Activated naive CD4-positive, alpha-beta T cell treated with anti-CD3 and anti-CD28 coated beads, Interleukin-2, amount 50 U/mL, for 16 hours (primary cell): ENCODE results near the gene NT5C1A.

ENCODE experiments used
- DNase-seq: peaks from one replicate; pipeline ENCODE4 v3.0.0-alpha.2; 2020

The NT5C1A gene

DNA sequence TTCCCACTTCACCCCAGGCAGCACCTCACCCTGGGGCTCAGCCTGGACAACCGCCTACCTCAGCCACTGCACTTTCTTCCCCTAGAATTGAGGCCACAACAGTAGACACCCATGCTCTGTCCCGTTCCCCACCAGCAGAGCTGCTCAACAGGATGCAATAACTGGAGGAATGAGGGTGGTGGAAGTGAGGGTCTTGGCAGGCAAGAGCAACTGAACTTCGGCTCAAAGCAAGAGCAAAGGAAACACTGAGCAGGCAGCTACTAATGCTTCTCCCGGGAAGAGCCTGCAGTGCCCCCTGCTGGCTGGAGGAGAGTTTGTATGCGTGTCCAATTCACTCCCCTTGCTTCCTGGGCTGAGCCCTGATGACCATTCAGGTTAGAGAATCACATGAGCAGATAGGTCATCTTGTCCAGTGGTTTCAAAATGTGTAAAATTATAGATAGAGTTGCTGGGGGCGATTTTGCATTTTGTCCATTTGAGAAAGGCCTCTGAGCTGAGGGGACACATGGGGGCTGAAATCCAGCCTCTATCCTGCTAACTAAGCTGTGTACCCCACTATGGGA, 13.9 kb downstream of the NT5C1A start:
- peak; percentile 64 for DNase-seq

- no peak for DNase-seq
Measured at GRCh38 chr1:39657402-39657801, 14.5 kb downstream of the NT5C1A start.

GRCh38 chr1:39656391-39656790, 15.5 kb downstream of the NT5C1A start:
- no peak for DNase-seq

DNA sequence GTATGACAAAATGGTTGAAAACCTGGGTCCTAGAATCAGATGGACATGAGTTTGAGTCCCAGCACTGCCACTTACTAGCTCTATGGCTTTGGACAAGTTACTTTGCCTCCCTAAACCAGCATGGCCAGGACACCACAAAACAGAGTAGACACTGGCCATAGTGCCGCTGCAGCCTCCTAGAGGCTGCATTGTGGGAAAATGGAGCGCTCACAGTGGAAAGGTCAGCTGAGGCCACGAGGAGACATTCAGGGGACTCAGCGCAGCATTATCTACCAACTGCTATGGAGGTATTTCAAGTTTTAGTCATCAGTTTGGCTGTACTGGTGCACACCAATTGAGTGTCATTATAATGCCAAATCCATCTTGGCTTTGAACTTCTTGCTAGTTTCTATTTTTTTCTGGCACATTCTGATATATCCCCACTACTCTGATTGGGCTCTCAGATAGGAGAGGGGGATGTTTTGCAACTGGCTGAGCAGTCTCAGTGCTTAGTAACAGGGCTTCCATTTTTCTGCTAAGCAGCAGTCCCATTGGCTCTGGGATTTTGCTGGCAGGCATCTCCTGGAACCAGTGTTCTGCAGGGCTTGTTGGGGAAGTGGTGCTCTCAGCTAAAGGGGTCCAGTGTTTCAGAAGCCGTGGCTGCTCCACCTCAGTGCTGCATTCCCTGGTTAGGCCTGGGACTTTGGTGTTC, 16.2 kb downstream of the NT5C1A start:
- no peak for DNase-seq

DNA sequence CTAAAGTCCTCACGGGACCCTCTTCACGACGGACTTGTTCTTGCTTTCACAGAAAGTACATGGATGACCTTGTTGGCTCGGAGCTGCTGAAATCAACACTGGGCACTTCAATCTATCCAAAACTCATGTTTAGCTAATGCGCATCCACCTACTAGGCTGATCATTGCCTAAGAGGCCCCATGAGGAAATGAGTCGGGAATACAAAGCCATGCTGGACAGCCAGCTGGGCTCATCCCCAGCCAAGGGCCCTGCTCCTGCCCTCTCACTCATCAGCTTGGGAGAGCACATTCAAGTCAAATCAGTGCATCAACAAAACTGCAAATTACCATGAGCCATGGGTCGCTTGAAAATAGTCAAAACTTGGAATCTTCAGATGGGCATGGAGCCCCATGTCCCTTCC, 17.6 kb downstream of the NT5C1A start:
- DNase-seq, result no peak

GRCh38 chr1:39653546-39654031, 18.3 kb downstream of the NT5C1A start:
- DNase-seq, result peak; percentile 75

- DNase-seq, result no peak
Measured at GRCh38 chr1:39652554-39652953, 19.4 kb downstream of the NT5C1A start.

DNA sequence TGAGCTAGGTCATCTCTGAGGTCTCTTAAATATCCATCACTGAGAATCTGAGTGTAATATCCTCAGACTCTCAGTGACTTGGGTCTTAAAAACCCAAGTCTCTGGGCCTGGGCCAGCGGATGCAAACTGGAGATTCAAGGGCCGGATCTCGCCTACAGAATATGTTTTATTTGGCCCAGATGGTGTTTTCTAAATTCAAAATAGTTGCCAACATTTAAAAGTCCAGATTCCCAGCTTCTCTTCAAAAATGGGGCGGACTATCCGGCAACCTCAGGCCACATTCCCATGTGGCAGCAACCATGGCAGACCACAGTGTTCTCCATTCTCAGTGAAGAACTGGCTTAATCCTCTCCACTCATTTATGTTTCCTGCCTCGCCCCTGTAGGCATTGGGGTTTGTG, 19.8 kb downstream of the NT5C1A start:
- DNase-seq, result no peak

DNA sequence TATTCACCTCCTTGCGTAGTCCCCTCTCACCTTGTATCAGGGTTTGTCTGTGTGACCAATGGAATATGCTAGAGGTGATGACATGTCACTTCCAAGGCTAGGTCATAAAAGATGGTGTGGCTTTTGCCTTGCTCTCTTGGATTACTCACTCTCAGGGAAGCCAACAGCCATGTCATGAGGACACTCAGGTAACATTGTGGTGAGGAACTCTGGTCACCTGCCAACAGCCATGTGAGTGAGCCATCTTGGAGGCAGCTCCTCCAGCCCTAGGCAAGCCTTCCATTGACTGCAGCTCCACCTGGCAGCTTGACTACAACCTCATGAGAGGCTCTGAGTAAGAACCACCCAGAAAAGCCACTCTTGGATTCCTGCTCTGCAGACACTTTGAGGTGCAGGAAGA, 21.5 kb downstream of the NT5C1A start:
- no peak for DNase-seq

GRCh38 chr1:39649636-39650185, 22.2 kb downstream of the NT5C1A start:
- DNase-seq, result no peak

DNA sequence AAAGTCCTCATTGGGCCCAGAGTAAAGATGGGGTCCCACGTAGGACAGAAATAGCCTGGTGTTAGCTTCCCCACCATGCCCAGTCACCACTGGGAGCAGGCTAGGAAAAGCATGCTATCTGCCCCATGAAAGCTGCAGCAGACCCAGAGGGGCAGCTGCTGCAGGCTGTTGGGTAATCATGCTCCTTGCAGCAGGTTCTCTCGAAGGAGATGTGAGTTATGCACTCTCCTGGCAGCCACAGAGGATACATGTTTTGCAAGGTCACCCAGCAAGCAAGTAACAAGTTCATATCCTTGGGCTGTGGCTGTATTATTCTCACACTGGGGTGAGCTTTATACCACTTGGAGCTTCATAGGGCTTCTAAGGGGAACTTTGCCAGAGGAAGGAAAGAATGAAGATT, 23.4 kb downstream of the NT5C1A start:
- no peak for DNase-seq

DNA sequence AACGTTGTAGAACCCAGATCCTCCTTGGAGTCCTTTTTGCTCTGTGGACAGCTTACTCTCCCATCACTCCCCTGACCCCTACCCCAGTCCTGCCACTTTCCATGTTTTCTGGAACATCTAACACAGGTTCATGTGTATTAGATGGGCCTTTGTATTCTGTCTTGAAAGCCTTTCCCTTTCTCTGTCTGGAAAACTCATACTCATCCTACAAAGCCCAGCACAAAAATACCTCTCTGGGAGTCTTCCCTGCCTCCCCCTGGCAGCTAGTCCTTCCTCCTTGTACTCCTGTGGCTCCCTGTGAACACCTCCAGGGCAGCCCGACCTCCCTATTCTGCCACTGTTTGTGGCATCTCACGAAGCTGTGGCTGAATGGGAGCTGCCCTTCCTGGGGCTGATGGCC, 24.7 kb downstream of the NT5C1A start:
- no peak for DNase-seq

DNA sequence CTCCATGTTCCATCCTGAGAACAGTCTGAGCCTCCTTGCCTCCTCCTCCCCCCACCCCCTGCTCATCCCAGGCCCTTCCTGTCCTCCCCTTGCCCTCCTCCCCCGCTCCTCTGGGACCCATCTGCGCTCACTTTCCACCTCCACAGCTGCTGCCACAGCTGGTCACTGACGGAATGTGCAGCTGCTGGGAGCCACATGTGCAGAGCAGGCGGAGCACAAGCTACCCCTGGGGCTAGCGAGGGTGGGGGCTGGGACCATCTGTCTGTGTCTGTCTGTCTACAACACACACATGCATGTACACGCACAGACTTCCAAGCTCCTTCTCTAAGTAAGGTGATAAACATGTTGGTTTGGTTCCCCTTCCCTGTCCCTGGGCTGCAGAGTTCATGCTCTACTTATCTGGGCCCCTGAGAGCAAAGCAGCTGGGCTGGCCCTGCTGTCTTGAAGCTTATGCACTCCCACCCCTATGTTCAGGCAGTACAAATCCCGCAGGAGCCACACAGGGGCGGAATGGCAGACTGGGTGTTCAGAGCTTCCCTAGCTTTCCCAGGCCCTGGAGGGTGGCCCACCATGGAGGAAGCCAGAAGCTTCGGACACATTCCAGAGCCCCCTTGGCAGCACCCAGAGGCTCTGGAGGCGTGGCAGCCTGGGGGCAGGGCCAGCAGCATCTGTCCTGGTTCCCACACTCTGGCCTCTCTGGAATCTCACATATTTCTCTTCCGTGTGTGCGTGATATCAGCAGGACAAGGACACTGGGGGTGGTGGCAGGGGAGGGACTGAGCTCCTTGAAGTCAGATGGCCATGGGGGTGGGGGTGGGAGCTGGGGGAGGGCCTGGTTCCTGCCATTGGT, 25.4 kb downstream of the NT5C1A start:
- DNase-seq, result no peak

DNA sequence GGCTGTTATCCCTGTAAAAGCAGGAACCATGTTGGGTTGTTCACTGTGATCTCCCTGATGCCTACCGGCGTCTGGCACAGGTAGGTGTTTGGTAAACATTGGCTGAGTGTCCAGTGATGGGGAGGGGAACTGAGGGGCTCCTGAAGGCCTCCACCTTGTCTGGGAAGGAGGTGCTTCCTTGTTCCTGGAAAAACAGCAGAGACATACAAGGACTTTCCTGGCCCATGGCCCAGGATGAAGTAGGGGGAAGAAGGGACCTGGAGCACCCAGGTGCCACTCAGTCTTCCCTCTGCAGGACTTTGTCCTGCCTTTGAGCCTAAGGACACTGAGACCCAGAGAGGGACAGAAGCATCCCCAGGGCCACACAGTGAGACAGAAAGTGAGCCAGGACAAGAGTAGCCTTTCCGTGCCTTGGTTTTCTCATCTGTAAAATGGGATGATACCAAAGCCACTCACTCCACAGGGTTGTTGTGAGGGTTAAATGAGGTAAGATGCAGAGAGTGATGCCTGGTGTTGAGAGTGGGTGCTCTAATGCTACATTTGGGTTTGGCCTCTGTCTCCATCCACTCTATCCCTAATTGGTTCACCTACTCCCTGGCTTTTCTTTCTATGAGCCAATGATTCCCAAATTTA, 26.4 kb downstream of the NT5C1A start:
- DNase-seq, result no peak

DNA sequence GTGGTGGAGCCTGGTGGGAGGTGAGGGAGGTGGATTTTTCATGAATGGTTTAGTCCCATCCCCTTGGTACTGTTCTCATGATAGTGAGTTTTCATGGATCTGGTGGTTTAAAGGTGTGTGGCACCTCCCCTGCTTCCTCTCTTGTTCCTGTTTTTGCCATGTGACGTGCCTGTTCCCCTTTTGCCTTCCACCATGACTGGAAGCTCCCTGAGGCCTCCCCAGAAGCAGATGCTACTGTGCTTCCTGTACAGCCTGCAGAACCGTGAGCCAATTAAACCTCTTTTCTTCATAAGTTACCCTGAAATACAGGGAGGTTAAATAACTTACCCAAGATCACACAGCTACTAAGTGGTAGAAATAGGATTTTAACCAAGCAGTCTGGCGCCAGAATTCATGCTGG, 28.2 kb downstream of the NT5C1A start:
- no peak for DNase-seq

- DNase-seq, result no peak
Measured at GRCh38 chr1:39642796-39643195, 29.1 kb downstream of the NT5C1A start.

DNA sequence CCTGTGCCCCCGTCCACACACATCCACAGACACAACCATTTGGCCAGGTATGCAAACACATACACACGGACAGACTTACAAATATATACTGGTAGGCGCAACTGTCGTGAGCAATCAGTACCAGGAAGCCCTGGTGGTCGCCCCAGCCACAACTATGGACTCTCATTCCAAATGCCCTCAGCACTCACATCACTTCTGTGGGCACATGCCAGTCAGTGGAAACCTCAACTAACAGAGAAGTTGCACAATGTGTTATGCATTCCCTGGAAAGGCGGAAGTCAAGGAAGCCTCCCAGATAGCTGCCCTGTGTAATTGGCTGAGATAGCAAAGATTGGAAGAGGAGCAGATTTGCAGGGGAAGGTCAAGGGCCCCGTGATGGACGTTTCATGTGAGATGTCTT, 31.0 kb downstream of the NT5C1A start:
- DNase-seq, result no peak

- peak; percentile 71 for DNase-seq
Measured at GRCh38 chr1:39639305-39640130, 32.4 kb downstream of the NT5C1A start, which contains the start of gene HEYL. Gene HEYL, minus strand, starts transcription at chr1:39639643. Its CDS starts 18 bp downstream, at chr1:39639625.

GRCh38 chr1:39638965-39639304, 33.0 kb downstream of the NT5C1A start:
- DNase-seq, result no peak

- DNase-seq, result no peak
Measured at GRCh38 chr1:39637361-39637760, 34.5 kb downstream of the NT5C1A start.

DNA sequence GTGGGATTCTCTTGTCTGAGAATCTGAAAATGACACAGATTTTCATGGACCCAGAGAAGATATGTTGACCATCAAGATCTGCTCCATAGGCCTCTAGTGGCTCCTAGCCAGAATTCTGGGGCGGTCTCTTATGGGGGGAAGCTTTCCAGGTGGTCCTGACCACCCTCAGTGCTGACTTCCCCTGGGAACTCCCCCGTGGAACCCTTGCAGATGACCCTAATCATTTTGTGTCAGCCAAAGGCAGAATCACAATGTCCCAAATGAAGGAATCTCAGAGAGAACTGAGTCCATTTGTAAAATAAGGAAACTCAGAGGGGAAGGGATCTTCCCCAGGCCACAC, 36.1 kb downstream of the NT5C1A start:
- DNase-seq, result no peak

DNA sequence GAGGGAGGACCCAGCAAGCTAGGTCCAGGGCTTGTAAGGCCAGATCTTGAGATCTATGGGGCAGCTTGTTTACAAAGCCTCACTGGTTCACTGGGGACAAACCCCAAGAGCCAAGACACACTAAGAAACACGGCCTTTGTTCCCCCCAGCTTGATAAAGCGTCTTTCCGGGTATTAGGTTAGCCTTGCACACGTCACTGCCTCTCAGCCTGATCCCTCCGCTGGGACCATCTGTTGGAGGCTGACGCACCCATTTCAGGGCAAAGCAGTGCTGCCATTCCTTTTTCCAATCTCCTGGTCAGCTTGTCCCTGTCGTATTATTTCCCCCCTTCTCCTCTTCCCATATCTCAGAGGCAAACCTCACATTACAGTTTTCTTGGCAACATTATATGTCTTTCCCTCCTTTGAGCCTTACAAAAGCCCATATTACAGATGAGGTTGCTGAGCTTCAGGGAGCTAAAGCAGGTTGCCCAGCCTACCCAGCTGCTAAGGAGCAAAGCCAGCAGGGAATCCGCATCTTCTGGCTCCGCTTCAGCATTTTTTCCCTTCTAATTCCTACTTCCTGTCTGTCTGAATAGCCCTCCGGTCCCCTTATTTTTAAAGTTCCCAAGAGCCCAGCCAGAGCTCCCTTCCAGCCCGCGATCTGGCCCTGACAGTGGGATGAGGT, 36.6 kb downstream of the NT5C1A start:
- no peak for DNase-seq
